KBM-7 (cell line): ENCODE data around the gene TOR1AIP1.

Experiments
- DNase-seq: peaks from one replicate; pipeline ENCODE4 v3.0.0-alpha.2; 2015
- in situ Hi-C: fragments of 300-500 bp; cut with MboI; formaldehyde crosslinking; loops from 2 replicates; pipeline ENCODE4 v1.14.3; 2020; ENCODE audit warnings: low sequenced_read_pairs, low pct_unique_long_range_greater_than_20kb, mixed read lengths

Gene TOR1AIP1

DNA sequence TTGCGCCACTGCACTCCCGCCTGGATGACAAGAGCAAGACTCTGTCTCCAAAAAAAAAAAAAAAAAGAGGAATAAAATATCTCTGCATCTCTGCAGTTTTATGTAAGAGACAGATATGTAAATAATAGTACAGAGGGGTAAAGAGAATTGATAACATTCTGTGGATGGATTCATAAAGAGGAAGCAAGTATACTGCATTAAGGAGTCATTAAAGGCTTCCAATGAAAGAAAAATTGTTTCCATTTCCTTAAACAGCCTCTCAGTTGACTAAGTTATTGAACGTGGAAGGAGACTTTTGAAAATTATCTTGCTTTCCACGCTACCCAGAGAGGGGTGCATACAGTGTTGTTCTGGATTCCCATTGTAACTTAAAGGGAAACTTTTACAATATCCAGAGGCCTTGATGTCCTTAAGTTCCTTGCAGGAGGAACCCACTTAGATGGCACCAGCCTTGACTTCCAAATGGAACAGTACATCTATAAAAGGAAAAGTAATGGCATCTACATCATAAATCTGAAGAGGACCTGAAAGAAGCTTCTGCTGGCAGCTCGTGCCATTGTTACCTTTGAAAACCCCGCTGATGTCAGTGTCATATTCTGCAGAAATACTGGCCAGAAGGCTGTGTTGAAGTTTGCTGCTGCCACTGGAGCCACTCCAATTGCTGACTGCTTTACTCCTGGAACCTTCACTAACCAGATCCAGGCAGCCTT, 86.4 kb downstream of the TOR1AIP1 start:
- no peak for DNase-seq
- in situ Hi-C loops = no loop called here

GRCh38 chr1:179968994-179969919, 87.2 kb downstream of the TOR1AIP1 start:
- DNase-seq = no peak
- in situ Hi-C loops = no loop called here
